ENCODE data around the gene DLST. TPM values are rescaled to one million over a fixed set of nuclear protein-coding genes. Genes with fewer than 3 reads are reported as not detected.

The DLST gene
- total RNA-seq, 1 donor from 2014 or later = 125 TPM

- TF ChIP-seq, protein P1, sequence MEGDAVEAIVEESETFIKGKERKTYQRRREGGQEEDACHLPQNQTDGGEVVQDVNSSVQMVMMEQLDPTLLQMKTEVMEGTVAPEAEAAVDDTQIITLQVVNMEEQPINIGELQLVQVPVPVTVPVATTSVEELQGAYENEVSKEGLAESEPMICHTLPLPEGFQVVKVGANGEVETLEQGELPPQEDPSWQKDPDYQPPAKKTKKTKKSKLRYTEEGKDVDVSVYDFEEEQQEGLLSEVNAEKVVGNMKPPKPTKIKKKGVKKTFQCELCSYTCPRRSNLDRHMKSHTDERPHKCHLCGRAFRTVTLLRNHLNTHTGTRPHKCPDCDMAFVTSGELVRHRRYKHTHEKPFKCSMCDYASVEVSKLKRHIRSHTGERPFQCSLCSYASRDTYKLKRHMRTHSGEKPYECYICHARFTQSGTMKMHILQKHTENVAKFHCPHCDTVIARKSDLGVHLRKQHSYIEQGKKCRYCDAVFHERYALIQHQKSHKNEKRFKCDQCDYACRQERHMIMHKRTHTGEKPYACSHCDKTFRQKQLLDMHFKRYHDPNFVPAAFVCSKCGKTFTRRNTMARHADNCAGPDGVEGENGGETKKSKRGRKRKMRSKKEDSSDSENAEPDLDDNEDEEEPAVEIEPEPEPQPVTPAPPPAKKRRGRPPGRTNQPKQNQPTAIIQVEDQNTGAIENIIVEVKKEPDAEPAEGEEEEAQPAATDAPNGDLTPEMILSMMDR (IDR thresholded peaks at IDR 0.05; ENCODE audit: unreplicated experiment) = no peak
- peaks cover 22% of the 10 kb centered on the region for H3K36me3 Mint-ChIP-seq (ENCODE audit: low read depth, unreplicated experiment)
- peaks cover 13% of the 10 kb centered on the region for H3K27me3 Mint-ChIP-seq (ENCODE audit: unreplicated experiment)
- peaks cover 39% of the 10 kb centered on the region for H3K4me1 Mint-ChIP-seq (ENCODE audit: unreplicated experiment)
- no peak for DNase-seq (ENCODE audit: low spot score)
- H3K4me3 Mint-ChIP-seq (ENCODE audit: unreplicated experiment) = peak overlapping the region; percentile 65
- no peaks in the 10 kb centered on the region for H3K9me3 Mint-ChIP-seq (ENCODE audit: unreplicated experiment)
- H3K27ac Mint-ChIP-seq (ENCODE audit: unreplicated experiment) = no peak overlapping the region
Measured at GRCh38 chr14:74886001-74886400, 4.3 kb downstream of the DLST start.

GRCh38 chr14:74888164-74889158, 6.7 kb downstream of the DLST start:
- no peak for DNase-seq (ENCODE audit: low spot score)
- Mint-ChIP-seq H3K4me3 (ENCODE audit: unreplicated experiment) (no peak overlapping the region), H3K27ac (ENCODE audit: unreplicated experiment) (no peak overlapping the region), H3K36me3 (ENCODE audit: low read depth, unreplicated experiment) (peaks cover 20% of the 10 kb centered on the region), H3K9me3 (ENCODE audit: unreplicated experiment) (no peaks in the 10 kb centered on the region), H3K27me3 (ENCODE audit: unreplicated experiment) (peaks cover 6% of the 10 kb centered on the region), H3K4me1 (ENCODE audit: unreplicated experiment) (peaks cover 25% of the 10 kb centered on the region)
- TF ChIP-seq, protein P1 (IDR thresholded peaks at IDR 0.05; ENCODE audit: unreplicated experiment) = no peak

DNA sequence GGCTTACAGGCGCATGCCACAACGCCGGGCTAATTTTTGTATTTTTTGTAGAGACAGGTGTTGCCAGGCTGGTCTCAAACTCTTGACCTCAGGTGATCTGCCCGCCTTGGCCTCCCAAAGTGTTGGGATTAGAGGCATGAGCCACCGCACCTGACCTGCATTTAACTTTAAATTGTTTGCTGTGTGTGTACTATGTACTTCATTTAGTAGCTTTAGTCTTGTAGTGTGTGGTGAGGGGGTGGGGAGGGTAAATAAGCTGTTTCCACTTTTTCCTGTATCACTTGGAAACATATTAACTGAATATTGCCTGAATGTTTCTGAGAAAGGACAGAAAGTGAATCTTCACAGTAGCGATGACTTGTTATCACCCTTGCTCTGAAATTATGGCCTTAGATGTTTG, 8.5 kb downstream of the DLST start:
- DNase-seq (ENCODE audit: low spot score) = no peak
- Mint-ChIP-seq H3K4me1 (ENCODE audit: unreplicated experiment) (peaks cover 10% of the 10 kb centered on the region), H3K27me3 (ENCODE audit: unreplicated experiment) (no peaks in the 10 kb centered on the region), H3K27ac (ENCODE audit: unreplicated experiment) (no peak overlapping the region), H3K4me3 (ENCODE audit: unreplicated experiment) (no peak overlapping the region), H3K9me3 (ENCODE audit: unreplicated experiment) (no peaks in the 10 kb centered on the region), H3K36me3 (ENCODE audit: low read depth, unreplicated experiment) (peaks cover 23% of the 10 kb centered on the region)
- TF ChIP-seq, protein P1 (IDR thresholded peaks at IDR 0.05; ENCODE audit: unreplicated experiment) = no peak

- Mint-ChIP-seq H3K36me3 (ENCODE audit: low read depth, unreplicated experiment) (peaks cover 35% of the 10 kb centered on the region), H3K4me1 (ENCODE audit: unreplicated experiment) (no peaks in the 10 kb centered on the region), H3K27me3 (ENCODE audit: unreplicated experiment) (no peaks in the 10 kb centered on the region), H3K27ac (ENCODE audit: unreplicated experiment) (no peak overlapping the region), H3K9me3 (ENCODE audit: unreplicated experiment) (no peaks in the 10 kb centered on the region), H3K4me3 (ENCODE audit: unreplicated experiment) (no peak overlapping the region)
- TF ChIP-seq, protein P1 (IDR thresholded peaks at IDR 0.05; ENCODE audit: unreplicated experiment) = no peak
- DNase-seq (ENCODE audit: low spot score) = no peak
Measured at GRCh38 chr14:74891870-74892269, 10.2 kb downstream of the DLST start.

- TF ChIP-seq, protein P1 (IDR thresholded peaks at IDR 0.05; ENCODE audit: unreplicated experiment) = no peak
- no peak overlapping the region for H3K27ac Mint-ChIP-seq (ENCODE audit: unreplicated experiment)
Measured at GRCh38 chr14:74892745-74893144, 11.0 kb downstream of the DLST start.

More at GRCh38 chr14:74892745-74893144, 11.0 kb downstream of the DLST start:
- Mint-ChIP-seq H3K4me3 (ENCODE audit: unreplicated experiment) (no peak overlapping the region), H3K27me3 (ENCODE audit: unreplicated experiment) (no peaks in the 10 kb centered on the region), H3K9me3 (ENCODE audit: unreplicated experiment) (no peaks in the 10 kb centered on the region), H3K36me3 (ENCODE audit: low read depth, unreplicated experiment) (peaks cover 43% of the 10 kb centered on the region), H3K4me1 (ENCODE audit: unreplicated experiment) (no peaks in the 10 kb centered on the region)
- no peak for DNase-seq (ENCODE audit: low spot score)

All from endothelial cell (in vitro differentiated cells).